HT1080 (cell line): ENCODE data around the gene LCAT. TPM values are rescaled to one million over a fixed set of nuclear protein-coding genes. Genes with fewer than 3 reads are reported as not detected.
A peak's percentile ranks its signal among the peaks of the same experiment; 100 is the strongest.
"Not testable (repeated sequence)": the region's sequence is repeated elsewhere in the genome, so short reads cannot be mapped to it uniquely, and the experiment has no call there.

Source experiments
- DNase-seq: peaks from one replicate; pipeline ENCODE4 v3.0.0-alpha.2; 2015; ENCODE audit warnings: low read depth
- total RNA-seq: library from RNA; depleted of rRNA; stranded (reverse); fragments of >200 nt; shearing (Covaris generic); gene quantifications from 2 replicates; pipeline ENCODE4 v1.2.3, GENCODE V29; 2014; rRNA removed

The LCAT gene
- total RNA-seq, 1 experiment from 2014 or later = 3.5 TPM

GRCh38 chr16:67915831-67916723 is 27.8 kb downstream of the LCAT start:
- DNase-seq = peak; percentile 61

GRCh38 chr16:67915496-67915769 is 28.5 kb downstream of the LCAT start:
- DNase-seq = not testable (repeated sequence)

GRCh38 chr16:67914758-67915495 is 29.0 kb downstream of the LCAT start:
- no peak for DNase-seq

- peak; percentile 40 for DNase-seq
These were observed 33.8 kb downstream of the LCAT start for GRCh38 chr16:67910158-67910557.

- no peak for DNase-seq
These were observed 34.7 kb downstream of the LCAT start for GRCh38 chr16:67909056-67909742.

- no peak for DNase-seq
These were observed 36.3 kb downstream of the LCAT start for GRCh38 chr16:67907397-67908180.

GRCh38 chr16:67902831-67903230 is 41.1 kb downstream of the LCAT start:
- no peak for DNase-seq

GRCh38 chr16:67901734-67902133 is 42.2 kb downstream of the LCAT start:
- DNase-seq = no peak

- DNase-seq = no peak
These were observed 46.7 kb downstream of the LCAT start for GRCh38 chr16:67897231-67897630.

GRCh38 chr16:67893743-67894399 is 50.0 kb downstream of the LCAT start:
- DNase-seq = no peak

- DNase-seq = peak; percentile 92
These were observed 50.8 kb downstream of the LCAT start, which contains the start of gene PSKH1 for GRCh38 chr16:67892899-67893742. TSS of gene PSKH1 (plus strand) at chr16:67893254. CDS start at chr16:67908750, 15,496 bp downstream.

- DNase-seq = no peak
These were observed 51.5 kb downstream of the LCAT start for GRCh38 chr16:67892375-67892774.

Other genes with a start within 250 kb of the LCAT start
- gene GFOD2, start 224.8 kb downstream of the LCAT start, total RNA-seq = 20.4 and 24.4 TPM in 2 replicates
- 6.2 and 10.8 TPM in 2 replicates for gene RANBP10, start 137.6 kb downstream of the LCAT start, total RNA-seq
- gene TSNAXIP1, start 137.2 kb downstream of the LCAT start, total RNA-seq = 0.18 TPM in 1 of 2 replicates, not detected in the other
- 91.5 and 105 TPM in 2 replicates for gene THAP11, start 101.8 kb downstream of the LCAT start, total RNA-seq
- gene NUTF2, start 97.2 kb downstream of the LCAT start, total RNA-seq = 236 and 318 TPM in 2 replicates
- 30.1 and 30.2 TPM in 2 replicates for gene CENPT, start 96.4 kb downstream of the LCAT start, total RNA-seq
- 64.5 and 78.1 TPM in 2 replicates for gene EDC4, start 71.1 kb downstream of the LCAT start, total RNA-seq
- gene NRN1L, start 59.2 kb downstream of the LCAT start, total RNA-seq = not detected in 2 replicates
- 5.9 and 7.0 TPM in 2 replicates for gene PSKH1, start 50.9 kb downstream of the LCAT start, total RNA-seq
- 2.5 and 2.9 TPM in 2 replicates for gene CTRL, start 12.3 kb downstream of the LCAT start, total RNA-seq
- 62.2 and 72.3 TPM in 2 replicates for gene PSMB10, start 7.3 kb downstream of the LCAT start, total RNA-seq
- 17.3 and 21.5 TPM in 2 replicates for gene SLC12A4, start 24.5 kb upstream of the LCAT start, total RNA-seq
- not detected in 2 replicates for gene DPEP3, start 36.4 kb upstream of the LCAT start, total RNA-seq
- gene DPEP2, start 55.4 kb upstream of the LCAT start, total RNA-seq = not detected in 2 replicates
- gene DPEP2NB, start 71.8 kb upstream of the LCAT start, total RNA-seq = not detected in 2 replicates
- 18.9 and 22.5 TPM in 2 replicates for gene DDX28, start 79.1 kb upstream of the LCAT start, total RNA-seq
- 15.4 and 18.2 TPM in 2 replicates for gene DUS2, start 79.2 kb upstream of the LCAT start, total RNA-seq
- 14.9 and 15.4 TPM in 2 replicates for gene NFATC3, start 141.2 kb upstream of the LCAT start, total RNA-seq